ENCODE results near the gene OVOL1. TPM values are rescaled to one million over a fixed set of nuclear protein-coding genes. Genes with fewer than 3 reads are reported as not detected.

Gene OVOL1
- total RNA-seq, 2 experiments from 2014 or later = 0.20 to 0.52 TPM

GRCh38 chr11:65806979-65807378 lies 20.1 kb downstream of the OVOL1 start:
- no peak overlapping the region for H3K27ac Mint-ChIP-seq
- no peak for ATAC-seq (ENCODE audit: poor library complexity)
- H3K4me3 Mint-ChIP-seq = no peak overlapping the region
- Histone ChIP-seq H3K9me3 (ENCODE audit: control insufficient read depth in 1 of 2, insufficient read depth in 1 of 2, low read length in 2 of 2) (peaks cover 0 to 7% of the 10 kb centered on the region in 2 experiments), H3K27ac (ENCODE audit: low read depth in 1 of 2, low read length in 2 of 2) (no peak overlapping the region), H3K27me3 (ENCODE audit: control insufficient read depth in 1 of 2, insufficient read depth in 2 of 2, low read length in 2 of 2) (peaks cover 11 to 20% of the 10 kb centered on the region in 2 experiments), H3K36me3 (ENCODE audit: insufficient read depth, low read length) (no peaks in the 10 kb centered on the region), H3K4me3 (ENCODE audit: low read length) (no peak overlapping the region), H3K4me1 (ENCODE audit: insufficient read depth, low read length) (no peaks in the 10 kb centered on the region)
- DNase-seq = no peak
- CTCF ChIA-PET = interaction anchor here (0.7 to 0.8 kb wide), 3 partner anchors 20 to 37 kb away, joined by 3 read pairs; no protein-coding TSS in a partner anchor
- H3K4me1 Mint-ChIP-seq (ENCODE audit: low read depth) = no peaks in the 10 kb centered on the region
- no peaks in the 10 kb centered on the region for H3K9me3 Mint-ChIP-seq
- H3K27me3 Mint-ChIP-seq = peaks cover 24% of the 10 kb centered on the region
- POLR2A ChIA-PET = no interaction called here
- no peaks in the 10 kb centered on the region for H3K36me3 Mint-ChIP-seq (ENCODE audit: low read depth)
- intact Hi-C loops (cut with DNase I, micrococcal nuclease) = no loop called here
- TF ChIP-seq CTCF (IDR thresholded peaks at IDR 0.05) = no peak

GRCh38 chr11:65808744-65809341 lies 22.0 kb downstream of the OVOL1 start:
- H3K4me1 Mint-ChIP-seq (ENCODE audit: low read depth) = no peaks in the 10 kb centered on the region
- Histone ChIP-seq H3K27me3 (ENCODE audit: control insufficient read depth in 1 of 2, insufficient read depth in 2 of 2, low read length in 2 of 2) (peaks cover 1 to 4% of the 10 kb centered on the region in 2 experiments), H3K4me1 (ENCODE audit: insufficient read depth, low read length) (no peaks in the 10 kb centered on the region), H3K4me3 (ENCODE audit: low read length) (no peak overlapping the region), H3K27ac (ENCODE audit: low read depth in 1 of 2, low read length in 2 of 2) (no peak overlapping the region), H3K36me3 (ENCODE audit: insufficient read depth, low read length) (no peaks in the 10 kb centered on the region), H3K9me3 (ENCODE audit: control insufficient read depth in 1 of 2, insufficient read depth in 1 of 2, low read length in 2 of 2) (peaks cover 0 to 5% of the 10 kb centered on the region in 2 experiments)
- intact Hi-C loops (cut with DNase I, micrococcal nuclease) = no loop called here
- peaks cover 9% of the 10 kb centered on the region for H3K27me3 Mint-ChIP-seq
- no peak for TF ChIP-seq CTCF (IDR thresholded peaks at IDR 0.05)
- ATAC-seq (ENCODE audit: poor library complexity) (no peak), DNase-seq (no peak)
- no peak overlapping the region for H3K4me3 Mint-ChIP-seq
- ChIA-PET CTCF (no interaction called here), POLR2A (interaction anchor here (1.0 kb wide), 1 partner anchor 49 kb away, joined by 3 read pairs; no protein-coding TSS in a partner anchor)
- H3K9me3 Mint-ChIP-seq = no peaks in the 10 kb centered on the region
- no peaks in the 10 kb centered on the region for H3K36me3 Mint-ChIP-seq (ENCODE audit: low read depth)
- no peak overlapping the region for H3K27ac Mint-ChIP-seq

GRCh38 chr11:65809496-65809895 lies 22.6 kb downstream of the OVOL1 start:
- H3K4me3 ChIP-seq (ENCODE audit: low read length) = no peak overlapping the region
- Mint-ChIP-seq H3K27me3 (peaks cover 5% of the 10 kb centered on the region), H3K36me3 (ENCODE audit: low read depth) (no peaks in the 10 kb centered on the region), H3K27ac (no peak overlapping the region), H3K9me3 (no peaks in the 10 kb centered on the region), H3K4me1 (ENCODE audit: low read depth) (no peaks in the 10 kb centered on the region), H3K4me3 (no peak overlapping the region)
- no peak for ATAC-seq (ENCODE audit: poor library complexity)
- no peaks in the 10 kb centered on the region for H3K36me3 ChIP-seq (ENCODE audit: insufficient read depth, low read length)
- no peak for TF ChIP-seq CTCF (IDR thresholded peaks at IDR 0.05)
- no peak for DNase-seq
- H3K27me3 ChIP-seq (ENCODE audit: control insufficient read depth in 1 of 2, insufficient read depth in 2 of 2, low read length in 2 of 2) = no peaks in the 10 kb centered on the region
- no peak overlapping the region for H3K27ac ChIP-seq (ENCODE audit: low read depth in 1 of 2, low read length in 2 of 2)
- H3K4me1 ChIP-seq (ENCODE audit: insufficient read depth, low read length) = no peaks in the 10 kb centered on the region
- no peaks in the 10 kb centered on the region for H3K9me3 ChIP-seq (ENCODE audit: control insufficient read depth in 1 of 2, insufficient read depth in 1 of 2, low read length in 2 of 2)
- CTCF ChIA-PET = interaction anchor here (0.9 to 1.1 kb wide), 3 partner anchors 9 to 79 kb away, joined by 4 to 5 read pairs (median 4); partner anchors contain the start of gene FIBP
- intact Hi-C loops (cut with DNase I, micrococcal nuclease) = no loop called here
- POLR2A ChIA-PET = interaction anchor here (0.7 to 1.0 kb wide), 3 partner anchors 49 to 79 kb away, joined by 3 to 5 read pairs (median 3); partner anchors contain the start of gene FIBP

Data from CD4-positive, alpha-beta T cell (primary cell).